ENCODE data around the gene C1orf74. TPM values are rescaled to one million over a fixed set of nuclear protein-coding genes. Genes with fewer than 3 reads are reported as not detected.
A peak's percentile ranks its signal among the peaks of the same experiment; 100 is the strongest.

The C1orf74 gene
- polyA plus RNA-seq, 1 of the 3 experiments (the other 2 are of a cell fraction) = 1.5 TPM

DNA sequence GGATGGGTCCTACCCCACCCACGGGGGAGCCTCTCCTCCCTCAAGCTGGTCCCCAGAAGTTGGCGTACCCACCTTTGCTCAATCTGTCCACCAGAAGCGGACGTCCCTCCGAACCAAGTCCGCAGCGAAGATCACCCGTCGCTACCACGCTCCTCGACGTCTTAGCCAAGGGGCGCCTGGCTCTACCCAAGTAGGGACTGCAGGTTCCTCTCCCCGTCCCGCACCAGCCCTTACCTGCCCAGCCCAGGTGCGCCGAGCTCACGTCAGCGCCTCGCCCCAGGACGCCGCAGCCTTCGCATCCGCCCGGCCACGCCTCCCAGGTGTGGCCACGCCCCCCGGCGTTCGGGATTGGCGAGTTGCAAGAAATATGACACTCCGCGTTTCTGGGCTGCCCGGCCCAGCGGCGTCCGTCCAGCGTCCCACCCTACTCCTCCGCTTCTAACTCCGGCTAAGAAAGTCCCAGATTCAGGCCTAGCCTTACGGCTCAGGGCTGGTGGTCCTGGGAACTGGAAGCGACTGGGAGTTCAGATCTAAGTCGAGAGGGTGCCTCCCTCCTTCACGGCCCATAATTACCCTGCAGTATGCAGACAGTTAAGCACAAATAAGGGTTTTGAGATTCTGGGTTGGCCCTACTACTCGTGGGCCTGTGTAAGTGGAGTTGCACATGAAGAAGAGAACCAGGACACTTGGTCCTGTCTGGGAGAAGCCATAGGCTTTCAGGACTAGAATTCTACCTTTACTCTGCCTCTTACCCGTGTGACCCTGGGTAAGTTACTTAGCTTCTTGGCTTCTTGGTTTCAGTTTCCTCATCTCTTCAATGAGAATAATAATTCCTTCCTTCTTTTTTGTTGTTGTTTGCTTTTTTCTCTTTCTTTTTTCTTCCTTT lies 21.8 kb upstream of the C1orf74 start, which contains the start of gene IRF6:
Gene IRF6, minus strand, starts transcription at position 268 of the 886 bp plus-strand sequence. CDS start 4,729 bp downstream, outside the sequence.
- Histone ChIP-seq H3K79me2 (ENCODE audit: insufficient read depth) (no peaks in the 10 kb centered on the region), H3K9ac (no peak within 1 kb of the TSS), H3K4me2 (no peak within 1 kb of the TSS), H3K4me3 (ENCODE audit: low read depth in 2 of 2, low read length in 1 of 2) (no peak within 1 kb of the TSS), H3K27ac (ENCODE audit: low read depth in 2 of 2, low read length in 1 of 2) (peak within 1 kb of the TSS in 1 of 2 experiments; percentile 84; a peak in 2 of 4 replicates), H3K27me3 (ENCODE audit: insufficient read depth) (no peaks in the 10 kb centered on the region), H3K9me3 (no peaks in the 10 kb centered on the region), H4K20me1 (ENCODE audit: insufficient read depth) (no peaks in the 10 kb centered on the region), H2AFZ (ENCODE audit: low read depth) (no peak within 1 kb of the TSS), H3K9me2 (no peaks in the 10 kb centered on the region), H3K36me3 (replicated peaks in 1 of 2; ENCODE audit: control insufficient read depth in 1 of 2, insufficient read depth in 2 of 2, low read length in 1 of 2) (no peaks in the 10 kb centered on the region), H3K4me1 (ENCODE audit: control insufficient read depth in 1 of 2, insufficient read depth in 2 of 2, low read depth in 1 of 2, low read length in 1 of 2) (peaks cover 20 to 41% of the 10 kb centered on the region in 2 experiments), H3F3A (replicated peaks; ENCODE audit: insufficient read depth) (peaks cover 22% of the 10 kb centered on the region)
- no peak for DNase-seq
- ChIA-PET CTCF (interaction anchor here (7.5 kb wide), 1 partner anchor 17 kb away, joined by 78 read pairs; no protein-coding TSS in a partner anchor), POLR2A (no interaction called here)
- no peak for TF ChIP-seq POLR2AphosphoS5 (IDR thresholded peaks at IDR 0.05; ENCODE audit: low read depth, low read length)
- TF ChIP-seq CHD2 (IDR thresholded peaks at IDR 0.05; ENCODE audit: low read length, partially characterized antibody) = no peak
- TF ChIP-seq SMC3 (IDR thresholded peaks at IDR 0.05; ENCODE audit: low read depth, low read length) = no peak
- TF ChIP-seq TAF1 (IDR thresholded peaks at IDR 0.05; ENCODE audit: borderline replicate concordance, low read depth, low read length) = no peak
- TF ChIP-seq, protein P1, sequence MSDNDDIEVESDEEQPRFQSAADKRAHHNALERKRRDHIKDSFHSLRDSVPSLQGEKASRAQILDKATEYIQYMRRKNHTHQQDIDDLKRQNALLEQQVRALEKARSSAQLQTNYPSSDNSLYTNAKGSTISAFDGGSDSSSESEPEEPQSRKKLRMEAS (IDR thresholded peaks at IDR 0.05; ENCODE audit: low read depth) = no peak
- TF ChIP-seq, protein P2, sequence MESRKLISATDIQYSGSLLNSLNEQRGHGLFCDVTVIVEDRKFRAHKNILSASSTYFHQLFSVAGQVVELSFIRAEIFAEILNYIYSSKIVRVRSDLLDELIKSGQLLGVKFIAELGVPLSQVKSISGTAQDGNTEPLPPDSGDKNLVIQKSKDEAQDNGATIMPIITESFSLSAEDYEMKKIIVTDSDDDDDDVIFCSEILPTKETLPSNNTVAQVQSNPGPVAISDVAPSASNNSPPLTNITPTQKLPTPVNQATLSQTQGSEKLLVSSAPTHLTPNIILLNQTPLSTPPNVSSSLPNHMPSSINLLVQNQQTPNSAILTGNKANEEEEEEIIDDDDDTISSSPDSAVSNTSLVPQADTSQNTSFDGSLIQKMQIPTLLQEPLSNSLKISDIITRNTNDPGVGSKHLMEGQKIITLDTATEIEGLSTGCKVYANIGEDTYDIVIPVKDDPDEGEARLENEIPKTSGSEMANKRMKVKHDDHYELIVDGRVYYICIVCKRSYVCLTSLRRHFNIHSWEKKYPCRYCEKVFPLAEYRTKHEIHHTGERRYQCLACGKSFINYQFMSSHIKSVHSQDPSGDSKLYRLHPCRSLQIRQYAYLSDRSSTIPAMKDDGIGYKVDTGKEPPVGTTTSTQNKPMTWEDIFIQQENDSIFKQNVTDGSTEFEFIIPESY (IDR thresholded peaks at IDR 0.05; ENCODE audit: borderline replicate concordance, low read depth) = no peak
- no peak for TF ChIP-seq JUND (IDR thresholded peaks at IDR 0.05)
- TF ChIP-seq, protein P3, sequence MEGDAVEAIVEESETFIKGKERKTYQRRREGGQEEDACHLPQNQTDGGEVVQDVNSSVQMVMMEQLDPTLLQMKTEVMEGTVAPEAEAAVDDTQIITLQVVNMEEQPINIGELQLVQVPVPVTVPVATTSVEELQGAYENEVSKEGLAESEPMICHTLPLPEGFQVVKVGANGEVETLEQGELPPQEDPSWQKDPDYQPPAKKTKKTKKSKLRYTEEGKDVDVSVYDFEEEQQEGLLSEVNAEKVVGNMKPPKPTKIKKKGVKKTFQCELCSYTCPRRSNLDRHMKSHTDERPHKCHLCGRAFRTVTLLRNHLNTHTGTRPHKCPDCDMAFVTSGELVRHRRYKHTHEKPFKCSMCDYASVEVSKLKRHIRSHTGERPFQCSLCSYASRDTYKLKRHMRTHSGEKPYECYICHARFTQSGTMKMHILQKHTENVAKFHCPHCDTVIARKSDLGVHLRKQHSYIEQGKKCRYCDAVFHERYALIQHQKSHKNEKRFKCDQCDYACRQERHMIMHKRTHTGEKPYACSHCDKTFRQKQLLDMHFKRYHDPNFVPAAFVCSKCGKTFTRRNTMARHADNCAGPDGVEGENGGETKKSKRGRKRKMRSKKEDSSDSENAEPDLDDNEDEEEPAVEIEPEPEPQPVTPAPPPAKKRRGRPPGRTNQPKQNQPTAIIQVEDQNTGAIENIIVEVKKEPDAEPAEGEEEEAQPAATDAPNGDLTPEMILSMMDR (IDR thresholded peaks at IDR 0.05) = no peak
- no peak for TF ChIP-seq YY1 (IDR thresholded peaks at IDR 0.05; ENCODE audit: low read depth)
- TF ChIP-seq EP300 (IDR thresholded peaks at IDR 0.05; ENCODE audit: borderline replicate concordance in 1 of 2, low read depth in 1 of 2, low read length in 1 of 2) = no peak
- TF ChIP-seq GABPA (IDR thresholded peaks at IDR 0.05; ENCODE audit: low read depth) = no peak
- WGBS (ENCODE audit: low lambda C conversion rate) = 96% methylated on average over 44 of the region's 46 CpGs

DNA sequence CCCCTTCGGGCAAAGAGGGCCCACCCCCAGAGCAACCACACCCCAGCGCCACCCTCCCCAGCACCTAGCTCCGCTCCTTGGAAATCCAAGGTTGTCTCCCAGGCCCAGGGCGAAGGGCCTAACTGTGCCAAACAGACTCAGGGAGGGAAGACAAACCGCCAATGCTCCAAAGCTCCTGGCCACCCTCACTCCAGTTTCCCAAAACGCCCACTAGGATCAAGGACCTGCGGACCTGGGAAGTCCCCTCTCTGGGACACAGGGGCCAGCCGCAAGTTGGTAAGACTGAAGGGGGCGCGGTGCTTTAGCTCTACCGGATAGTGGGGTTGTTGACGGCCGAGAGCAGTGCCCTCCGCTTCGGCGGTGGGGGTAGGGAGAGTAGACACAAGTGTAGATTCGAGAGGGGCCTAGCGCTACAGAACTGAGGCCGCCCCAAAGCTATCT lies 21.0 kb upstream of the C1orf74 start:
- no peaks in the 10 kb centered on the region for H3K9me3 ChIP-seq
- no peak overlapping the region for H3K9ac ChIP-seq
- H3K79me2 ChIP-seq (ENCODE audit: insufficient read depth) = no peaks in the 10 kb centered on the region
- H3F3A ChIP-seq (replicated peaks; ENCODE audit: insufficient read depth) = peaks cover 22% of the 10 kb centered on the region
- no peak overlapping the region for H2AFZ ChIP-seq (ENCODE audit: low read depth)
- TF ChIP-seq, protein P4, sequence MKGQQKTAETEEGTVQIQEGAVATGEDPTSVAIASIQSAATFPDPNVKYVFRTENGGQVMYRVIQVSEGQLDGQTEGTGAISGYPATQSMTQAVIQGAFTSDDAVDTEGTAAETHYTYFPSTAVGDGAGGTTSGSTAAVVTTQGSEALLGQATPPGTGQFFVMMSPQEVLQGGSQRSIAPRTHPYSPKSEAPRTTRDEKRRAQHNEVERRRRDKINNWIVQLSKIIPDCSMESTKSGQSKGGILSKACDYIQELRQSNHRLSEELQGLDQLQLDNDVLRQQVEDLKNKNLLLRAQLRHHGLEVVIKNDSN (IDR thresholded peaks at IDR 0.05; ENCODE audit: borderline replicate concordance, low read depth) = no peak
- TF ChIP-seq, protein P5, sequence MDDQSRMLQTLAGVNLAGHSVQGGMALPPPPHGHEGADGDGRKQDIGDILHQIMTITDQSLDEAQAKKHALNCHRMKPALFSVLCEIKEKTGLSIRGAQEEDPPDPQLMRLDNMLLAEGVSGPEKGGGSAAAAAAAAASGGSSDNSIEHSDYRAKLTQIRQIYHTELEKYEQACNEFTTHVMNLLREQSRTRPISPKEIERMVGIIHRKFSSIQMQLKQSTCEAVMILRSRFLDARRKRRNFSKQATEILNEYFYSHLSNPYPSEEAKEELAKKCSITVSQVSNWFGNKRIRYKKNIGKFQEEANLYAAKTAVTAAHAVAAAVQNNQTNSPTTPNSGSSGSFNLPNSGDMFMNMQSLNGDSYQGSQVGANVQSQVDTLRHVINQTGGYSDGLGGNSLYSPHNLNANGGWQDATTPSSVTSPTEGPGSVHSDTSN (IDR thresholded peaks at IDR 0.05) = no peak
- TF ChIP-seq JUND (IDR thresholded peaks at IDR 0.05) (no peak), TAF1 (IDR thresholded peaks at IDR 0.05; ENCODE audit: borderline replicate concordance, low read depth, low read length) (no peak), EZH2phosphoT487 (IDR thresholded peaks at IDR 0.05; ENCODE audit: borderline replicate concordance, low read depth) (no peak), GABPA (IDR thresholded peaks at IDR 0.05; ENCODE audit: low read depth) (no peak), NRF1 (IDR thresholded peaks at IDR 0.05; ENCODE audit: low read depth, low read length) (no peak), ELF1 (IDR thresholded peaks at IDR 0.05) (no peak)
- TF ChIP-seq, protein P2 (IDR thresholded peaks at IDR 0.05; ENCODE audit: borderline replicate concordance, low read depth) = no peak
- no peaks in the 10 kb centered on the region for H3K27me3 ChIP-seq (ENCODE audit: insufficient read depth)
- CTCF ChIA-PET = interaction anchor here (7.5 kb wide), 1 partner anchor 17 kb away, joined by 78 read pairs; no protein-coding TSS in a partner anchor
- POLR2A ChIA-PET = no interaction called here
- DNase-seq = no peak
- no peaks in the 10 kb centered on the region for H4K20me1 ChIP-seq (ENCODE audit: insufficient read depth)
- no peak overlapping the region for H3K4me3 ChIP-seq (ENCODE audit: low read depth in 2 of 2, low read length in 1 of 2)
- peaks cover 28 to 40% of the 10 kb centered on the region in 2 experiments for H3K4me1 ChIP-seq (ENCODE audit: control insufficient read depth in 1 of 2, insufficient read depth in 2 of 2, low read depth in 1 of 2, low read length in 1 of 2)
- H3K36me3 ChIP-seq (replicated peaks in 1 of 2; ENCODE audit: control insufficient read depth in 1 of 2, insufficient read depth in 2 of 2, low read length in 1 of 2) = no peaks in the 10 kb centered on the region
- no peak overlapping the region for H3K4me2 ChIP-seq
- no peak overlapping the region for H3K27ac ChIP-seq (ENCODE audit: low read depth in 2 of 2, low read length in 1 of 2)
- WGBS (ENCODE audit: low lambda C conversion rate) = 94% methylated on average over 16 of the region's 19 CpGs
- H3K9me2 ChIP-seq = no peaks in the 10 kb centered on the region
